Prostate gland (tissue), 2 donors: ENCODE results near the gene RAB7A. TPM values are rescaled to one million over a fixed set of nuclear protein-coding genes. Genes with fewer than 3 reads are reported as not detected.
"Not testable (repeated sequence)": the region's sequence is repeated elsewhere in the genome, so short reads cannot be mapped to it uniquely, and the experiment has no call there.

Source experiments
- DNase-seq: peaks from one replicate; pipeline ENCODE4 v3.0.0-alpha.2; 2019; ENCODE audit warnings: low spot score
- H3K27ac ChIP-seq, 2 donors: fragments of 200-600 bp; sonication (generic); 2 replicates each; pipeline ENCODE4 v1.5.1; 2017 to 2019
- H3K27me3 ChIP-seq: fragments of 200-600 bp; sonication (generic); replicated peaks from 2 replicates; pipeline ENCODE4 v1.5.1; 2019; ENCODE audit not compliant: insufficient read depth
- H3K36me3 ChIP-seq, 2 donors: fragments of 200-600 bp; sonication (generic); 1 replicate in 1 of 2; 2 replicates in 1 of 2; pipeline versions ENCODE4 v1.5.1 to v1.8.1; 2017 to 2019
- H3K4me1 ChIP-seq: fragments of 200-600 bp; sonication (generic); replicated peaks from 2 replicates; pipeline ENCODE4 v1.5.1; 2019
- H3K4me3 ChIP-seq, 2 donors: fragments of 200-600 bp; sonication (generic); 2 replicates each; pipeline ENCODE4 v1.5.1; 2017 to 2019
- H3K9me3 ChIP-seq: fragments of 200-600 bp; sonication (generic); 2 replicates; pipeline ENCODE4 v1.5.1; 2017
- CTCF ChIP-seq, 4 experiments: fragments of 200-600 bp in 2 of 4; fragments of 450-650 bp in 2 of 4; sonication (generic) in 2 of 4; IDR thresholded peaks; 1 replicate in 3 of 4; 2 replicates in 1 of 4; pipeline ENCODE4 v1.5.1; 2016 to 2019; ENCODE audit warnings: antibody characterized with exemption in 4 of 4, mild to moderate bottlenecking in 2 of 4, moderate library complexity in 2 of 4
- POLR2A ChIP-seq: fragments of 450-650 bp; IDR thresholded peaks from one replicate; pipeline ENCODE4 v1.6.1; 2016; ENCODE audit warnings: antibody characterized with exemption, mild to moderate bottlenecking
- POLR2AphosphoS5 ChIP-seq: sonication (generic); formaldehyde crosslinking; IDR thresholded peaks from one replicate; pipeline ENCODE4 v1.6.1; 2017; ENCODE audit warnings: antibody characterized with exemption
- WGBS: methylation state at CpG from one replicate; pipeline ENCODE4 v1.1.5; 2018; 5-methylcytosine and 5-hydroxymethylcytosine counted together
- intact Hi-C: fragments of 100-400 bp; cut with DNase I; formaldehyde crosslinking; loops from one replicate; pipeline ENCODE4 v1.14.2; 2022
- total RNA-seq, 2 donors: library from RNA; depleted of rRNA; stranded (reverse); fragments of >200 nt; gene quantifications; one replicate each; pipeline ENCODE4 v1.1.0, GENCODE V29; 2016

Gene RAB7A
- total RNA-seq, 2 donors from 2014 or later = 88.2 to 125 TPM

GRCh38 chr3:128710816-128711433 lies 15.1 kb upstream of the RAB7A start:
- Histone ChIP-seq H3K9me3 (no peaks in the 10 kb centered on the region), H3K27me3 (no peaks in the 10 kb centered on the region), H3K4me1 (no peaks in the 10 kb centered on the region), H3K4me3 (no peak overlapping the region), H3K27ac (no peak overlapping the region), H3K36me3 (no peaks in the 10 kb centered on the region)
- no peak for DNase-seq
- WGBS = 96% methylated on average over 7 of the region's 7 CpGs
- TF ChIP-seq CTCF (IDR thresholded peaks at IDR 0.05) (no peak), POLR2AphosphoS5 (no peak), POLR2A (no peak)
- intact Hi-C loops = no loop called here

GRCh38 chr3:128712848-128713247 lies 13.1 kb upstream of the RAB7A start:
- DNase-seq = no peak

GRCh38 chr3:128714887-128715491 lies 11.0 kb upstream of the RAB7A start:
- WGBS = 77% methylated on average over 3 of the region's 3 CpGs
- H3K27me3 ChIP-seq = no peaks in the 10 kb centered on the region
- no peak overlapping the region for H3K4me3 ChIP-seq
- TF ChIP-seq POLR2AphosphoS5 (no peak), CTCF (IDR thresholded peaks at IDR 0.05) (no peak), POLR2A (no peak)
- intact Hi-C loops = no loop called here
- H3K27ac ChIP-seq = no peak overlapping the region
- no peaks in the 10 kb centered on the region for H3K9me3 ChIP-seq
- no peaks in the 10 kb centered on the region for H3K4me1 ChIP-seq
- no peak for DNase-seq
- H3K36me3 ChIP-seq = no peaks in the 10 kb centered on the region

More at GRCh38 chr3:128712848-128713247, 13.1 kb upstream of the RAB7A start:
- no peak for TF ChIP-seq CTCF (IDR thresholded peaks at IDR 0.05)
- Histone ChIP-seq H3K27me3 (no peaks in the 10 kb centered on the region), H3K4me1 (no peaks in the 10 kb centered on the region), H3K36me3 (no peaks in the 10 kb centered on the region), H3K4me3 (no peak overlapping the region), H3K9me3 (no peaks in the 10 kb centered on the region), H3K27ac (no peak overlapping the region)
- intact Hi-C loops = no loop called here
- WGBS = 80% methylated on average over 4 of the region's 4 CpGs

- intact Hi-C loops, H3K9me3 ChIP-seq, DNase-seq, H3K4me1 ChIP-seq, H3K4me3 ChIP-seq, H3K27ac ChIP-seq, H3K27me3 ChIP-seq, H3K36me3 ChIP-seq: not testable (repeated sequence)
- WGBS = 80% methylated on average over 7 of the region's 7 CpGs
These were observed 7.1 kb upstream of the RAB7A start for GRCh38 chr3:128718892-128719291.

- no peaks in the 10 kb centered on the region for H3K27me3 ChIP-seq
- H3K27ac ChIP-seq = no peak overlapping the region
- intact Hi-C loops = no loop called here
- no peak for DNase-seq
- no peaks in the 10 kb centered on the region for H3K36me3 ChIP-seq
- WGBS = 41% methylated on average over 10 of the region's 10 CpGs
- H3K4me3 ChIP-seq = no peak overlapping the region
- H3K9me3 ChIP-seq = no peaks in the 10 kb centered on the region
- TF ChIP-seq POLR2AphosphoS5 (no peak), POLR2A (no peak), CTCF (IDR thresholded peaks at IDR 0.05) (no peak)
- H3K4me1 ChIP-seq = no peaks in the 10 kb centered on the region
These were observed 5.1 kb upstream of the RAB7A start for GRCh38 chr3:128720891-128721290.
